Neuronal stem cell (in vitro differentiated cells): ENCODE measurements around the gene IFT80.
"Not testable (repeated sequence)": the region's sequence is repeated elsewhere in the genome, so short reads cannot be mapped to it uniquely, and the experiment has no call there.

ENCODE experiments used
- DNase-seq: peaks from one replicate; pipeline ENCODE4 v3.0.0-alpha.2; 2013; ENCODE audit warnings: low spot score
- H2AFZ ChIP-seq: one replicate; pipeline ENCODE4 v1.6.1; 2013; ENCODE audit warnings: mild to moderate bottlenecking, low read length, inconsistent platforms
- H2AK5ac ChIP-seq: 2 replicates; pipeline ENCODE4 v1.6.1; 2013; ENCODE audit warnings: low read depth, mild to moderate bottlenecking, inconsistent platforms, low read length, moderate library complexity, mixed read lengths
- H2BK120ac ChIP-seq: 2 replicates; pipeline ENCODE4 v1.6.1; 2013; ENCODE audit warnings: low read depth, mild to moderate bottlenecking, inconsistent platforms, low read length, moderate library complexity, mixed read lengths
- H2BK12ac ChIP-seq: one replicate; pipeline ENCODE4 v1.6.1; 2013; ENCODE audit warnings: low read length, inconsistent platforms
- H2BK15ac ChIP-seq: 2 replicates; pipeline ENCODE4 v1.6.1; 2013; ENCODE audit warnings: mild to moderate bottlenecking, low read length, inconsistent platforms, mixed read lengths
- H2BK5ac ChIP-seq: one replicate; pipeline ENCODE4 v1.6.1; 2013; ENCODE audit warnings: inconsistent platforms, mild to moderate bottlenecking, low read length, moderate library complexity
- H3K14ac ChIP-seq: one replicate; pipeline ENCODE4 v1.6.1; 2013; ENCODE audit warnings: low read length, inconsistent platforms
- H3K18ac ChIP-seq: 2 replicates; pipeline ENCODE4 v1.6.1; 2013; ENCODE audit warnings: low read length, inconsistent platforms
- H3K23ac ChIP-seq: 2 replicates; pipeline ENCODE4 v1.6.1; 2013; ENCODE audit warnings: low read depth, mild to moderate bottlenecking, mixed read lengths, low read length, inconsistent platforms; ENCODE audit not compliant: poor library complexity
- H3K27ac ChIP-seq: replicated peaks from 3 replicates; pipeline ENCODE4 v1.5.1; 2013; ENCODE audit warnings: low read length, inconsistent platforms
- H3K27me3 ChIP-seq, 3 experiments: 2 replicates each; pipeline ENCODE4 v1.6.1; 2013; ENCODE audit warnings: low read length in 3 of 3, mild to moderate bottlenecking in 2 of 3, inconsistent platforms in 1 of 3, low read depth in 1 of 3, mixed read lengths in 1 of 3, moderate library complexity in 1 of 3; ENCODE audit not compliant: control insufficient read depth in 3 of 3, insufficient read depth in 3 of 3
- H3K36me3 ChIP-seq, 2 donors: replicated peaks in 1 of 2; 2 replicates each; pipeline ENCODE4 v1.6.1; 2013; ENCODE audit warnings: low read length in 2 of 2; ENCODE audit not compliant: control insufficient read depth in 2 of 2, insufficient read depth in 2 of 2
- H3K4ac ChIP-seq: 2 replicates; pipeline ENCODE4 v1.6.1; 2013; ENCODE audit warnings: inconsistent platforms, mild to moderate bottlenecking, low read length, moderate library complexity
- H3K4me1 ChIP-seq, 2 donors: 1 replicate in 1 of 2; 2 replicates in 1 of 2; pipeline ENCODE4 v1.6.1; 2013; ENCODE audit warnings: low read length in 2 of 2, low read depth in 1 of 2; ENCODE audit not compliant: control insufficient read depth in 2 of 2, insufficient read depth in 1 of 2
- H3K4me2 ChIP-seq: one replicate; pipeline ENCODE4 v1.6.1; 2013; ENCODE audit warnings: mild to moderate bottlenecking, low read length, inconsistent platforms; ENCODE audit not compliant: insufficient read depth, poor library complexity, severe bottlenecking
- H3K4me3 ChIP-seq, 2 donors: 2 replicates each; pipeline ENCODE4 v1.5.1; 2013; ENCODE audit warnings: low read length in 2 of 2, mild to moderate bottlenecking in 2 of 2, inconsistent platforms in 1 of 2, moderate library complexity in 1 of 2
- H3K79me1 ChIP-seq: one replicate; pipeline ENCODE4 v1.6.1; 2013; ENCODE audit warnings: low read depth, mild to moderate bottlenecking, inconsistent platforms, low read length, moderate library complexity
- H3K9ac ChIP-seq: one replicate; pipeline ENCODE4 v1.6.1; 2013; ENCODE audit warnings: mild to moderate bottlenecking, low read depth, low read length, inconsistent platforms; ENCODE audit not compliant: poor library complexity
- H3K9me3 ChIP-seq, 2 donors: replicated peaks in 1 of 2; 2 replicates each; pipeline versions ENCODE3 to v1.6.1; 2013; ENCODE audit warnings: low read length in 2 of 2, mild to moderate bottlenecking in 2 of 2, inconsistent platforms in 1 of 2, low read depth in 1 of 2, mixed read lengths in 1 of 2, moderate library complexity in 1 of 2; ENCODE audit not compliant: control insufficient read depth in 2 of 2, insufficient read depth in 1 of 2
- H4K8ac ChIP-seq: one replicate; pipeline ENCODE4 v1.6.1; 2013; ENCODE audit warnings: low read depth, mild to moderate bottlenecking, inconsistent platforms, low read length, moderate library complexity
- H4K91ac ChIP-seq: one replicate; pipeline ENCODE4 v1.6.1; 2013; ENCODE audit warnings: low read length, low read depth, mild to moderate bottlenecking, inconsistent platforms; ENCODE audit not compliant: poor library complexity
- WGBS, 2 donors: extraction: QIAGEN DNeasy Blood & Tissue Kit; methylation state at CpG; one replicate each; pipeline ENCODE4 v1.1.7; 2013; ENCODE audit warnings: missing lambda C conversion rate in 2 of 2, mixed read lengths in 1 of 2; ENCODE audit not compliant: insufficient read length in 2 of 2, insufficient replicate concordance in 1 of 2; ENCODE audit errors: extremely low coverage in 2 of 2; 5-methylcytosine and 5-hydroxymethylcytosine counted together

Gene IFT80

GRCh38 chr3:160330109-160330508, 68.9 kb downstream of the IFT80 start:
- H3K18ac ChIP-seq = no peak overlapping the region
- WGBS, 2 donors = no CpG with 5 or more reads among the region's 1 CpG
- no peak overlapping the region for H4K91ac ChIP-seq

GRCh38 chr3:160326286-160326685, 72.7 kb downstream of the IFT80 start:
- H2AK5ac ChIP-seq, H4K8ac ChIP-seq, DNase-seq: not testable (repeated sequence)

More at GRCh38 chr3:160330109-160330508, 68.9 kb downstream of the IFT80 start:
- H3K9ac ChIP-seq = no peak overlapping the region
- H3K23ac ChIP-seq = no peak overlapping the region
- H3K9me3 ChIP-seq = no peaks in the 10 kb centered on the region
- H3K4me2 ChIP-seq = no peak overlapping the region
- H2BK5ac ChIP-seq = no peak overlapping the region
- H3K27ac ChIP-seq = no peak overlapping the region
- H3K4me1 ChIP-seq = peaks cover 0 to 7% of the 10 kb centered on the region in 2 donors
- no peak overlapping the region for H2BK15ac ChIP-seq
- H4K8ac ChIP-seq = no peak overlapping the region
- H3K4ac ChIP-seq = no peak overlapping the region
- H2AFZ ChIP-seq = no peak overlapping the region
- H3K27me3 ChIP-seq = no peaks in the 10 kb centered on the region
- no peak for DNase-seq
- H3K79me1 ChIP-seq = no peaks in the 10 kb centered on the region
- H3K14ac ChIP-seq = no peak overlapping the region
- no peak overlapping the region for H2BK12ac ChIP-seq
- no peak overlapping the region for H3K4me3 ChIP-seq
- H3K36me3 ChIP-seq = no peaks in the 10 kb centered on the region
- H2AK5ac ChIP-seq = no peak overlapping the region
- H2BK120ac ChIP-seq = no peak overlapping the region

GRCh38 chr3:160321821-160322220, 77.2 kb downstream of the IFT80 start:
- not testable (repeated sequence) for H3K4me2 ChIP-seq, H3K79me1 ChIP-seq, H2AK5ac ChIP-seq, H4K91ac ChIP-seq, H3K4ac ChIP-seq, H3K9ac ChIP-seq, H3K27ac ChIP-seq, H3K23ac ChIP-seq, DNase-seq, H3K14ac ChIP-seq, H2AFZ ChIP-seq, H3K9me3 ChIP-seq, H2BK12ac ChIP-seq, H3K4me1 ChIP-seq, H2BK5ac ChIP-seq, H3K18ac ChIP-seq, H4K8ac ChIP-seq, H2BK15ac ChIP-seq, H3K27me3 ChIP-seq, H2BK120ac ChIP-seq, H3K4me3 ChIP-seq
- WGBS, 2 donors = no CpG with 5 or more reads among the region's 1 CpG
- peaks cover 0 to 11% of the 10 kb centered on the region in 2 donors for H3K36me3 ChIP-seq

More at GRCh38 chr3:160326286-160326685, 72.7 kb downstream of the IFT80 start:
- not testable (repeated sequence) for H3K18ac ChIP-seq, H3K27ac ChIP-seq, H3K14ac ChIP-seq, H3K23ac ChIP-seq, H3K4ac ChIP-seq, H3K4me3 ChIP-seq, H3K4me2 ChIP-seq, H3K79me1 ChIP-seq, H3K27me3 ChIP-seq, H2BK15ac ChIP-seq, H2BK5ac ChIP-seq, H3K36me3 ChIP-seq, H3K9ac ChIP-seq, H2BK12ac ChIP-seq, H2AFZ ChIP-seq, H2BK120ac ChIP-seq, H4K91ac ChIP-seq, H3K9me3 ChIP-seq, H3K4me1 ChIP-seq
- WGBS, 2 donors = no CpG with 5 or more reads among the region's 2 CpGs

GRCh38 chr3:160319322-160319721, 79.7 kb downstream of the IFT80 start:
- no peak overlapping the region for H4K8ac ChIP-seq
- H3K9ac ChIP-seq = no peak overlapping the region
- H2BK5ac ChIP-seq = no peak overlapping the region
- no peak overlapping the region for H3K4me3 ChIP-seq
- no peak overlapping the region for H4K91ac ChIP-seq
- no peak overlapping the region for H2AK5ac ChIP-seq
- no peak overlapping the region for H3K4ac ChIP-seq
- no peak overlapping the region for H3K18ac ChIP-seq
- no peaks in the 10 kb centered on the region for H3K27me3 ChIP-seq
- H3K4me1 ChIP-seq = no peaks in the 10 kb centered on the region
- no peaks in the 10 kb centered on the region for H3K9me3 ChIP-seq
- H3K79me1 ChIP-seq = no peaks in the 10 kb centered on the region
- H2AFZ ChIP-seq = no peak overlapping the region
- H3K14ac ChIP-seq = no peak overlapping the region
- peaks cover 0 to 11% of the 10 kb centered on the region in 2 donors for H3K36me3 ChIP-seq
- DNase-seq = no peak
- no peak overlapping the region for H2BK12ac ChIP-seq
- H2BK15ac ChIP-seq = no peak overlapping the region
- no peak overlapping the region for H3K27ac ChIP-seq
- H3K23ac ChIP-seq = no peak overlapping the region
- no peak overlapping the region for H3K4me2 ChIP-seq
- H2BK120ac ChIP-seq = no peak overlapping the region
